SU-DHL-6 (cell line): Measurements from ENCODE around the gene GHRH.

ENCODE experiments used
- H2AFZ ChIP-seq: fragments of 200-600 bp; sonication (generic); 2 replicates; pipeline ENCODE4 v1.6.1; 2014; ENCODE audit warnings: low read depth, mild to moderate bottlenecking, moderate library complexity, mixed read lengths, antibody characterized with exemption, low read length; ENCODE audit not compliant: severe bottlenecking
- H3F3A ChIP-seq: fragments of 200-600 bp; shearing (Covaris generic); 2 replicates; pipeline ENCODE4 v1.6.0; 2016; ENCODE audit warnings: antibody characterized with exemption, mild to moderate bottlenecking; ENCODE audit not compliant: insufficient read depth
- H3K27ac ChIP-seq: fragments of 200-600 bp; sonication (generic); 2 replicates; pipeline ENCODE4 v1.5.1; 2016; ENCODE audit warnings: low read depth, mild to moderate bottlenecking, low read length, moderate library complexity, mixed read lengths
- H3K27me3 ChIP-seq: fragments of 200-600 bp; sonication (generic), shearing (Covaris generic); 2 replicates; pipeline ENCODE4 v1.6.0; 2014; ENCODE audit warnings: mild to moderate bottlenecking, low read length
- H3K36me3 ChIP-seq: fragments of 200-600 bp; sonication (generic); 2 replicates; pipeline ENCODE4 v1.6.1; 2014; ENCODE audit warnings: mild to moderate bottlenecking, low read length, mixed read lengths
- H3K4me2 ChIP-seq: fragments of 300-600, 200-600 bp; shearing (Covaris generic), sonication (generic); 2 replicates; pipeline ENCODE4 v1.6.0; 2014; ENCODE audit warnings: low read length, low read depth, mild to moderate bottlenecking; ENCODE audit not compliant: poor library complexity, severe bottlenecking
- H3K4me3 ChIP-seq: fragments of 200-600 bp; sonication (generic); 2 replicates; pipeline ENCODE4 v1.5.1; 2014; ENCODE audit warnings: antibody characterized with exemption, low read length, mild to moderate bottlenecking, mixed read lengths; ENCODE audit not compliant: insufficient read depth, poor library complexity, severe bottlenecking
- H3K79me2 ChIP-seq: fragments of 200-600 bp; sonication (generic); 2 replicates; pipeline ENCODE4 v1.6.1; 2014; ENCODE audit warnings: mild to moderate bottlenecking, low read length, moderate library complexity; ENCODE audit not compliant: insufficient read depth
- H3K9ac ChIP-seq: fragments of 200-600 bp; sonication (generic); 2 replicates; pipeline ENCODE4 v1.7.0; 2014; ENCODE audit warnings: mild to moderate bottlenecking, low read length
- H3K9me2 ChIP-seq: fragments of 200-600 bp; sonication (generic); replicated peaks from 2 replicates; pipeline ENCODE4 v1.6.1; 2014; ENCODE audit warnings: low read length; ENCODE audit not compliant: insufficient read depth
- H3K9me3 ChIP-seq: fragments of 200-600 bp; sonication (generic); 2 replicates; pipeline ENCODE4 v1.6.1; 2014; ENCODE audit warnings: low read length, mixed read lengths; ENCODE audit not compliant: insufficient read depth
- H4K20me1 ChIP-seq: fragments of 200-600 bp; sonication (generic); 2 replicates; pipeline ENCODE4 v1.6.1; 2014; ENCODE audit warnings: low read depth, mild to moderate bottlenecking, antibody characterized with exemption, low read length, moderate library complexity, mixed read lengths
- CTCF ChIP-seq: fragments of 200-600 bp; sonication (generic); IDR thresholded peaks from one replicate; pipeline ENCODE4 v1.5.1; 2017; ENCODE audit warnings: antibody characterized with exemption, mild to moderate bottlenecking, low read length, moderate library complexity; ENCODE audit not compliant: insufficient read depth, poor library complexity, severe bottlenecking
- EZH2phosphoT487 ChIP-seq: fragments of 200-600 bp; sonication (generic), shearing (Covaris generic); conservative IDR thresholded peaks from 2 replicates; pipeline ENCODE4 v1.6.1; 2018; ENCODE audit warnings: mild to moderate bottlenecking, antibody characterized with exemption, low read length, moderate library complexity, mixed read lengths

GHRH gene

GRCh38 chr20:37236462-37236861 lies 25.2 kb downstream of the GHRH start:
- no peaks in the 10 kb centered on the region for H4K20me1 ChIP-seq
- H2AFZ ChIP-seq: no peak overlapping the region
- no peaks in the 10 kb centered on the region for H3K9me2 ChIP-seq
- H3K9ac ChIP-seq: no peak overlapping the region
- no peaks in the 10 kb centered on the region for H3K9me3 ChIP-seq
- no peak overlapping the region for H3K4me2 ChIP-seq
- TF ChIP-seq CTCF: no peak
- TF ChIP-seq EZH2phosphoT487: no peak
- no peak overlapping the region for H3K4me3 ChIP-seq
- no peak overlapping the region for H3K27ac ChIP-seq
- no peaks in the 10 kb centered on the region for H3F3A ChIP-seq
- H3K27me3 ChIP-seq: no peaks in the 10 kb centered on the region
- H3K36me3 ChIP-seq: peaks cover 20% of the 10 kb centered on the region
- no peaks in the 10 kb centered on the region for H3K79me2 ChIP-seq

- Histone ChIP-seq H3K9me2 (no peaks in the 10 kb centered on the region), H3K9me3 (no peaks in the 10 kb centered on the region), H3K36me3 (peaks cover 16% of the 10 kb centered on the region; the same call in 1 of the 2 replicates), H3F3A (no peaks in the 10 kb centered on the region), H3K79me2 (no peaks in the 10 kb centered on the region), H4K20me1 (no peaks in the 10 kb centered on the region), H3K27ac (no peak overlapping the region), H3K4me2 (no peak overlapping the region), H2AFZ (no peak overlapping the region), H3K9ac (no peak overlapping the region), H3K27me3 (no peaks in the 10 kb centered on the region), H3K4me3 (no peak overlapping the region)
- TF ChIP-seq CTCF: no peak
- no peak for TF ChIP-seq EZH2phosphoT487
These were observed 26.5 kb downstream of the GHRH start for GRCh38 chr20:37235065-37235464.

GRCh38 chr20:37234254-37234581 lies 27.4 kb downstream of the GHRH start:
- TF ChIP-seq CTCF: no peak
- TF ChIP-seq EZH2phosphoT487: no peak
- no peak overlapping the region for H3K27ac ChIP-seq

More at GRCh38 chr20:37234254-37234581, 27.4 kb downstream of the GHRH start:
- Histone ChIP-seq H3K9me3 (no peaks in the 10 kb centered on the region), H3K9ac (no peak overlapping the region), H4K20me1 (no peaks in the 10 kb centered on the region), H3K79me2 (no peaks in the 10 kb centered on the region), H3K36me3 (peaks cover 16% of the 10 kb centered on the region; the same call in 1 of the 2 replicates), H3K9me2 (no peaks in the 10 kb centered on the region), H3K4me3 (no peak overlapping the region), H3K27me3 (no peaks in the 10 kb centered on the region), H2AFZ (no peak overlapping the region), H3K4me2 (no peak overlapping the region), H3F3A (no peaks in the 10 kb centered on the region)
